ENCODE data around the gene GPR183. TPM values are rescaled to one million over a fixed set of nuclear protein-coding genes. Genes with fewer than 3 reads are reported as not detected.

The GPR183 gene
- total RNA-seq, 1 experiment from 2014 or later, result 0.30 TPM

- TF ChIP-seq ATF3 (IDR thresholded peaks at IDR 0.05) (no peak), ZBTB33 (IDR thresholded peaks at IDR 0.05; ENCODE audit: extremely low read depth, insufficient replicate concordance, low read length) (no peak), FOSL1 (IDR thresholded peaks at IDR 0.05; ENCODE audit: low read depth) (no peak), YY1 (IDR thresholded peaks at IDR 0.05; ENCODE audit: extremely low read depth, insufficient replicate concordance, low read depth, low read length) (no peak), ZNF274 (IDR thresholded peaks at IDR 0.05; ENCODE audit: low read depth, low read length) (no peak)
These were observed 17.9 kb downstream of the GPR183 start (continued) for GRCh38 chr13:99289271-99289670.

GRCh38 chr13:99288089-99288488 is 19.1 kb downstream of the GPR183 start:
- no peak overlapping the region for H3K9ac ChIP-seq (ENCODE audit: low read length)
- POLR2A ChIA-PET, result no interaction called here
- CTCF ChIA-PET, result interaction anchor here (1.2 to 2.1 kb wide), 2 partner anchors 18 to 22 kb away, joined by 5 to 9 read pairs; no protein-coding TSS in a partner anchor

More at GRCh38 chr13:99288089-99288488, 19.1 kb downstream of the GPR183 start:
- RAD21 ChIA-PET (ENCODE audit: low non-redundant PET in 1 of 2, low total read pairs in 2 of 2, uncharacterized antibody in 2 of 2, unreplicated experiment in 2 of 2), result no interaction called here
- DNase-seq (ENCODE audit: low read depth, low spot score) (no peak), ATAC-seq (no peak)
- no peak overlapping the region for H3K27ac ChIP-seq (ENCODE audit: low read depth, low read length)
- H2AFZ ChIP-seq (ENCODE audit: low read depth, low read length, poor library complexity, severe bottlenecking), result no peak overlapping the region
- H3K36me3 ChIP-seq (ENCODE audit: control insufficient read depth in 1 of 2, insufficient read depth in 2 of 2, low read length in 2 of 2), result no peaks in the 10 kb centered on the region
- no peaks in the 10 kb centered on the region for H3K4me1 ChIP-seq (ENCODE audit: control insufficient read depth in 1 of 2, insufficient read depth in 2 of 2, low read length in 2 of 2)
- peaks cover 17% of the 10 kb centered on the region; the same call in 1 of the 2 replicates for H3K79me2 ChIP-seq (ENCODE audit: insufficient read depth, low read length)
- BruUV-seq (replicated peaks), result no TSS peak
- intact Hi-C loops (cut with micrococcal nuclease), result no loop called here
- no peaks in the 10 kb centered on the region for H4K20me1 ChIP-seq (ENCODE audit: insufficient read depth)
- H3K4me3 ChIP-seq (replicated peaks in 1 of 2; ENCODE audit: low read depth in 1 of 2, low read length in 2 of 2), result no peak overlapping the region
- no peak overlapping the region for H3K4me2 ChIP-seq (ENCODE audit: low read length)
- H3K27me3 ChIP-seq (ENCODE audit: insufficient read depth, low read length), result no peaks in the 10 kb centered on the region
- H3K9me2 ChIP-seq (ENCODE audit: insufficient read depth), result no peaks in the 10 kb centered on the region
- TF ChIP-seq RAD21 (IDR thresholded peaks at IDR 0.05; ENCODE audit: low read depth) (no peak), ZFX (IDR thresholded peaks at IDR 0.05) (no peak), SIN3A (IDR thresholded peaks at IDR 0.05; ENCODE audit: low read depth) (no peak), JUND (IDR thresholded peaks at IDR 0.05) (no peak), CTCF (IDR thresholded peaks at IDR 0.05 in 2 of 3, conservative IDR thresholded peaks at IDR 0.05 in 1 of 3; ENCODE audit: borderline replicate concordance in 1 of 3, insufficient read depth in 1 of 3, low read depth in 2 of 3, low read length in 2 of 3) (no peak), EZH2phosphoT487 (IDR thresholded peaks at IDR 0.05; ENCODE audit: borderline replicate concordance) (no peak), CBX3 (IDR thresholded peaks at IDR 0.05; ENCODE audit: low read depth) (no peak), REST (IDR thresholded peaks at IDR 0.05; ENCODE audit: low read depth) (no peak), SRF (IDR thresholded peaks at IDR 0.05; ENCODE audit: low read depth) (no peak), SP1 (IDR thresholded peaks at IDR 0.05; ENCODE audit: low read depth) (no peak), EZH2 (IDR thresholded peaks at IDR 0.05) (no peak)
- H3K9me3 ChIP-seq (ENCODE audit: control insufficient read depth in 1 of 2, insufficient read depth in 1 of 2, low read depth in 1 of 2, low read length in 2 of 2), result no peaks in the 10 kb centered on the region

Data from HCT116 (cell line).